HG03175 (cell line): ENCODE data around the gene CERS3.

Source experiments
- ATAC-seq: cut with Tn5 transposase; IDR thresholded peaks from one replicate; pipeline ENCODE4 v1.9.1; 2021; ENCODE audit warnings: mild to moderate bottlenecking, moderate library complexity; ENCODE audit not compliant: unreplicated experiment

The CERS3 gene

DNA sequence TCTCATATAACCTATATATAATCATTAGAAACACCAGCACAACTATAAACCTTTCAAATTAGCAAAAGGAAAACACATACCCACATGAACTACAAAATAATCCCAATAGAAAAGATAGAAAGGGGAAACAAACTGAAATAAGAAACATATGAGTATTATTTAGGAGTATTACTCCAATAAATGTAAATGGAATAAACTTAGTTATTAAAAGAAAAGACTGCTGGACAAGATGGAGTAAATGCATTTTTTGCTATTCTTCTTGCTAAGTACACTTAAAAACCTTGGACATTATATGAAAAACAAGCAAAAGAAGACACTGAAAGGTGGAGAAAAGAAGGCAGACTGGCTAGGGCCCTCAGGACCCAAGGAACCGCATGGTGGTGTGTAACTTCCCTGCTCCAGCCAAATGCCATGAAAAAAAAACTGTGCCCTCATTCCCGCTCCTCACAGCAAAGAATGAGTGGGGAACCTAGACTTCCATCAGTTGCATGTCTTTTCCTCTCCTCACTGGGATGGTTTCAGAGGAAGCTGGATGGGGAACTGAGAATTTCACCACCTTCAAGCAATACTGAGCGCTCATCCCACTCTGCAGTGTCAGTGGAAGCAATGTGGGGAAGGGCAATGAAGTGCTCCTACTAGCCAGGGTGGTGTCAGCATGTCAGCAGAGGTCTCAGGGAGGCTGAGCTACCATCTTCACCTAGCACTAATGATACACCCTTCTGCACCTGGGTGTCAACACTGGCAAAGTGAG, 143.3 kb downstream of the CERS3 start:
- no peak for ATAC-seq

DNA sequence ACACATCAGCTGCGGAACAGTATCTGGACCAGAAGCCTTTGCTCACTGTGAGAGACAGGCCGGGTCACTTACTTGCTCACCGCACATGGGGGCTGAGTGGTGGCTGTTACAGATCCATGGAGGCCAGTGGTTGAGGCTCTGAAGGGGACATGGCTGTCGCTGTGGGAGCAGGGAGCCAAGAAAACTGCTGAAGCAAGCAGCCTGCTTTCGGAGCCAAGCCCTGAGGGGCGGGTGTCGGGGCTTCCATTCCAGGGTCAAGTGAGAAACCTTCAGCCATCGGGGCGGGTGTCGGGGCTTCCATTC, 144.7 kb downstream of the CERS3 start:
- no peak for ATAC-seq

DNA sequence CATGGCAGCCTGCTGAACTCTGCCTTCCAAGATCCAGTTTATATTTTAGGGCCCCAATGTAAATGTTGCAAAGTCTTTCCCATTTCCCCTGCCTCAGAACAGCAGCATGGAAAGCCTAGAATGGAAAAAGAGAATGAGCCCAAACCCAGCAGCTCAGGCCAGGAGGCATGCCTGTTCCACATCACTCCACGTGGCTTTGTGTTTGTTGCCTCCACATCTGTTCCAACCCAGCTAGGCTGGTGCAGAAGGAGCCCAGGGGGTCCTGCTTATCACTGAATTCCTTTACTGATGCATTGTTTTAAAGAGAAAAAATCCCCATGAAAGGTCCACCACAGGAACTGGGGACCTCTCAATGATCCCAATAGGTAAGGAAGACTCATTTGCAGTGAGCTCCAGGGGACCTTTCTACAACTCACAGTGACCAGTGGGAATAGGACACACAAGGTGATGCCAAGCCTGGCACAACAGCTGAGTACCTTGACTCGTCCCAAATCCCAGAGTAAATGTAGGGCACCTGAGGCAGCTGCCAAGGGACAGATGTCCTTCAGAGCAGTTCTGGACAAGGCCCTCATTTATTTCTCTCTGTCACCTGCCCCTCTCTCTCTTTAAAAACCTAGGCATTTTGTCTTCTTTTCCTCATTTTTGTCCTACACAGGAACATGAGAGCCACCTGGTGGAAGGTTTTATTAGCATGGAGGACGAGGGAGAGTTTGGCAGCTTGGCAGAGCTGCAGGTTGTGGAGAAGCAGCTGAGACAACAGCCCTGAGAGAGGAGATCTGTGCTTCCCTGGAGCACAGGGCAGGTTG, 145.2 kb downstream of the CERS3 start:
- no peak for ATAC-seq

DNA sequence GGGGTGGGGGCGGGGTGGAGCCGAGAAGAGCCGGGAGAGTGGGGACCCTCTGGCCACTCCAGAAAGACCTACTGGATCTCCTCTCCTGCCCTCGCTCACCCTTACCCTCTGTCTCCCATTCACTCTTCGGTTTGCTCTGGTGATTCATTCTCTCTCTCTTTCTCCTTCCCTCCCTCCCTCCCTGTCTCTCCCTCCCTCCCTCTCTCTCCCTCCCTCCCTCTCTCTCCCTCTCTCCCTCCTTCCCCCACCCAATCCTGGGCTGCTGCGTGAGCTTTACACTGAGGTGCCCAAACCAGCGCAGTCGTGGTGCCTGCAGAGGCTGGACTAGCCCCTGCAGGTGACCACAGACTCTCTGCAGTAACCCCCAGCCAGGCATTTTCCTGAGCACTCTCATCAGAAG, 154.8 kb downstream of the CERS3 start:
- no peak for ATAC-seq

DNA sequence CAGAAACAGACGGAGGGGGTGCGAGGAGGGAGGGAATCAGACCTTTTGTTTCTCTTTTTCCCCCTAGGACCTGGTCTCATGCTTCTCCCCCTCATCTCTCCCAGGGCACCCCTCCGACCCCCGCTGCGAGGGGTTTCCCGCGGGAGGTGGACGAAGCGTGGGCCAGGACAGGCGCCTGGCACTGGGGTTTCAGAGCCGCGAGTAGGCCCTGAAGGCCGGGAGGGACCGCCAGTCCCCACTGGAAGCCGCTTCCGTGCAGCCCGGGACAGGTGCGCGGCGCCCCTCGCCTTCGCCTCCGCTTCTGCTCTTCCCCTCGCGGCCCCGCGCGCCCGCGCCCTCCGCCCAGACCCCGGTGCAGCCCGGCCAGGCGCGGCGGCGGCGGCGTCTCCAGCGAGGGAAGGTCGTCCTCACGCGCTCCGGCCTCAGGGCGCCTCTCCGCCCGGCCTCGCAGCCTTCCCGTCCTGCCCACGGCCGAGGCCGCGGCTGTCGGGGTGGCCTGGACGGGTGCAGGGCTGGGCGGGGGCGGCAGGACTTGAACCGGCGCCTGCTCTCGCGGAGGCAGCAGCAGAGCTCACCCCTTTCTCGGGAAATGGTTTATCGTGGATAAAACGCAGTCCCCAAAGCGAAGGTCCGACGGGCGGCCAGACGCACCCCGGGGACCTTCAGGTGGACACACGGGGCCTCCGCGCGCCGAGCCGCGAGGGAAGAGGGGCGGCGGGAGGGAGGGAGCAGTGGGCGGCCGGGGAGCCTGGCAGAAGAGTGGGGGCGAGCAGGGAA, 155.4 kb downstream of the CERS3 start:
- ATAC-seq, result no peak

DNA sequence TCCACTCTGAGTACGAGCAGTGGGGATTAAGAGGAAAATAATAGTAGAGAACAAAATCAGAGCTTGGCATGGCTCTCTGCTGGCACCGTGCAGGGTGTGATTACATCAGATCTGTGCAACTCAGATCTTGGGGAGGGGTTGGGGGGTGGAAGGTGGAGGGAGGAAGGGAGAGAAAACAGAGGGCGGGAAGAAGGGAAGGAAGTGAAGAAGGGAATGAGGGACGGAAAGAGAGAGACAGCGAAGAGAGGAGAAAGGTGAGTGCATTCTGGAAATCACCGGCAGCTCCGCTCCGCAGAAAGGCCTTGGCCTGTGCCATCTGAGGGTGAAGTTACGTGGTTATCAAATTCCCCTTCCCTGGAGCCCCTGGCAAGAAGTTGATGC, 156.0 kb downstream of the CERS3 start:
- ATAC-seq, result no peak

DNA sequence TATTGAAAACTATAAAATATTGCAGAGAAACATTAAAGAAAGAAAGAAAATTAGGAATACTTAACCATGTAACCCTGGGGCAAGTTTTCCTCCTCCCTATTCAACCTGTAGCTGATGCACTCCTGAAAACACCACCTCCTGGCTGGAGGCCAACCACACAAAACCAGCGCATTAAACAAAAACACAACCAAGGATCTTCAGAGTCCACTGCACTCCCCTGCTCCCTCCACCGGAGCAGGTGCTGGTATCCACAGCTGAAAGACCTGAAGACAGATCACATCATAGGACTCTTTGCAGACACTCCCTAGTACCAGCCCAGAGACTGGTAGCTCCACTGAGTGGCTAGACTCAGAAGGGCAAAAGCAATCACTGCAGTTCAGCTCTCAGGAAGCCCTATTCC, 173.4 kb downstream of the CERS3 start:
- ATAC-seq, result no peak

DNA sequence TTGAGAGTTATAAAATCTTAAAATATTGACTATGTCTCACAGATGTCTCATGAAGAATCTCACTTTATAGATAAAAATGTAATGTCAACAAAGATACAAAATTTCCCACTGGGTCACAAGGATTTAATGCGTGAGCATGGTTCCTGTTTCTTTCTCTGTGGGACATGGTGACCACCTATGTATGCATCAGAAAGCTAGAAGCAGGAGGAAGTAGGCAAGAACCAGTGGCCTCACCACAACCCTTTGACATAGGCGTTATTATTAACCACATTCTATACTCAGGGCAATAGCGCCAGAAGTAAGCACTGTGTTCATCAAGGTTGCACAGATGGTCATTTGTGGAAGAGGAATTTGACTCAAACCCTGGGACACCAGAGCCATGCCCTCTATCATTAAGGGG, 175.3 kb downstream of the CERS3 start:
- no peak for ATAC-seq

DNA sequence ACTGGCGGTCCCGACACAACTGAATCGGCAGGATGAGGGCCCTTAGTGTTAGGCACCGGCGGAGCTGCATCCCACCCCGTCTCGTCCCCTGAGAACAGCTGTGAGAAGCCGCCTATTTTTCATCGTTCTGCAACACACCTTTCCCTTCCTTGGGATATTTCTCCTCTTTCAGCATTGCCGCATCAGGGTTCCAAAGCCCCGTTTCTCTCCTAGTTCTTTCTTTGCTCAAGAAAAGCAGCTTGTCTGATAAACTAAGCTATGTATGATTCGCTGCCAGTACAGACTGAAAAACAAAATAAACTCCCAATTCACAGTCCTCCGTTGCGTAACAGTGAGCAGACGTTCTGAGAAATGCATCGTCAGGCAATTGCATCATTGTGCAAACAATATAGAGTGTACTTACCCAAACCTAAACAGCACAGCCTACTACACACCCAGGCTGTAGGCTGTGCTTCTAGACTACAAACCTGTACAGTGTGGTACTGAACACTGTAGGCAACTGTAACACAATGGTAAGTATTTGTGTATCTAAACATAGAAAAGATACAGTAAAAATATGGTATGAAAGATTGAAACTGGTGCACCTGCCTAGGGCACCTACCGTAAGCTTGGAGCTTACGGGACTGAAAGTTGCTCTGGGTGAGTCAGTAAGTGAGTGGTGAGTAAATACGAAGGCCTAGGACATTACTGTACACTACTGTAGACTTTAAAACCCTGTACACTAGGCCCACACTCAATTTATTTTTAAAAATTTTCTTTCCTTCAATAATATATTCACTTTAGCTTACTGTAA, 178.1 kb downstream of the CERS3 start:
- ATAC-seq, result no peak
